Progenitor cell of endocrine pancreas (in vitro differentiated cells): Measurements from ENCODE around the gene SEMA3E. TPM values are rescaled to one million over a fixed set of nuclear protein-coding genes. Genes with fewer than 3 reads are reported as not detected.

Experiments
- DNase-seq: peaks from one replicate; pipeline ENCODE4 v3.0.0; 2021; ENCODE audit warnings: low spot score; ENCODE audit not compliant: unreplicated experiment
- H3K27ac Mint-ChIP-seq: 2 replicates; pipeline ENCODE4 v1.8.0; 2021; ENCODE audit warnings: mild to moderate bottlenecking, moderate library complexity, mixed read lengths
- H3K27me3 Mint-ChIP-seq: 2 replicates; pipeline ENCODE4 v1.8.0; 2021; ENCODE audit warnings: mixed read lengths
- H3K36me3 Mint-ChIP-seq: 2 replicates; pipeline ENCODE4 v1.8.0; 2022; ENCODE audit warnings: mixed read lengths; ENCODE audit not compliant: insufficient read depth
- H3K4me1 Mint-ChIP-seq: 2 replicates; pipeline ENCODE4 v1.8.0; 2021; ENCODE audit warnings: low read depth, mixed read lengths
- H3K4me3 Mint-ChIP-seq: 2 replicates; pipeline ENCODE4 v1.8.0; 2021; ENCODE audit warnings: low read depth, mild to moderate bottlenecking, moderate library complexity, mixed read lengths
- H3K9me3 Mint-ChIP-seq: 2 replicates; pipeline ENCODE4 v1.8.0; 2021; ENCODE audit warnings: low read depth, mixed read lengths
- total RNA-seq: library from RNA; stranded (reverse); gene quantifications from 2 replicates; pipeline ENCODE4 v1.2.1, GENCODE V29; 2021
- TF ChIP-seq, protein P1 (sequence below): fragments of 200-600 bp; sonication (generic); IDR thresholded peaks from one replicate; pipeline ENCODE4 v1.5.0; 2021; ENCODE audit warnings: antibody characterized with exemption, mild to moderate bottlenecking; ENCODE audit not compliant: unreplicated experiment

SEMA3E gene
- total RNA-seq, 1 donor from 2014 or later, result 1.1 TPM

DNA sequence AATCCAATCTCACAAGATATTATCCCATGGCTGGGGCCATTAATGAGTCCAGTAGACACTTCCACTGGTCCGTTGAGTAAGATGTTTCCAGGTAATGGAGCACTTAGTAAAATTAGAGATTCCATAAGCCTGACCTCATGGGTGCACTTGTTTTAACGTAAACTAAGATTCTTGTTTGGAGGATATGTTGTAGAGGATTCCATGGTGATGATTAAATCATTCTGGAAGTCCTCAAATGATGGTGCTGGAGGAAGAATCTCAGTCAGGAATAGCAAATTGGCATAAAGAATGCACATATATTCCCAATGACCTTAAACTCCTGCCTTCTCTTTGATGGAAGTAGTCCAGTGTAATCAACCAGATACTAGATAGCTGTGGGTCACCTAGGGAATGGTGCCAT lies 324.3 kb downstream of the SEMA3E start:
- Mint-ChIP-seq H3K9me3 (no peaks in the 10 kb centered on the region), H3K4me1 (no peaks in the 10 kb centered on the region), H3K27ac (no peak overlapping the region), H3K4me3 (no peak overlapping the region), H3K27me3 (no peaks in the 10 kb centered on the region), H3K36me3 (no peaks in the 10 kb centered on the region)
- TF ChIP-seq, protein P1, sequence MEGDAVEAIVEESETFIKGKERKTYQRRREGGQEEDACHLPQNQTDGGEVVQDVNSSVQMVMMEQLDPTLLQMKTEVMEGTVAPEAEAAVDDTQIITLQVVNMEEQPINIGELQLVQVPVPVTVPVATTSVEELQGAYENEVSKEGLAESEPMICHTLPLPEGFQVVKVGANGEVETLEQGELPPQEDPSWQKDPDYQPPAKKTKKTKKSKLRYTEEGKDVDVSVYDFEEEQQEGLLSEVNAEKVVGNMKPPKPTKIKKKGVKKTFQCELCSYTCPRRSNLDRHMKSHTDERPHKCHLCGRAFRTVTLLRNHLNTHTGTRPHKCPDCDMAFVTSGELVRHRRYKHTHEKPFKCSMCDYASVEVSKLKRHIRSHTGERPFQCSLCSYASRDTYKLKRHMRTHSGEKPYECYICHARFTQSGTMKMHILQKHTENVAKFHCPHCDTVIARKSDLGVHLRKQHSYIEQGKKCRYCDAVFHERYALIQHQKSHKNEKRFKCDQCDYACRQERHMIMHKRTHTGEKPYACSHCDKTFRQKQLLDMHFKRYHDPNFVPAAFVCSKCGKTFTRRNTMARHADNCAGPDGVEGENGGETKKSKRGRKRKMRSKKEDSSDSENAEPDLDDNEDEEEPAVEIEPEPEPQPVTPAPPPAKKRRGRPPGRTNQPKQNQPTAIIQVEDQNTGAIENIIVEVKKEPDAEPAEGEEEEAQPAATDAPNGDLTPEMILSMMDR, result no peak
- no peak for DNase-seq

DNA sequence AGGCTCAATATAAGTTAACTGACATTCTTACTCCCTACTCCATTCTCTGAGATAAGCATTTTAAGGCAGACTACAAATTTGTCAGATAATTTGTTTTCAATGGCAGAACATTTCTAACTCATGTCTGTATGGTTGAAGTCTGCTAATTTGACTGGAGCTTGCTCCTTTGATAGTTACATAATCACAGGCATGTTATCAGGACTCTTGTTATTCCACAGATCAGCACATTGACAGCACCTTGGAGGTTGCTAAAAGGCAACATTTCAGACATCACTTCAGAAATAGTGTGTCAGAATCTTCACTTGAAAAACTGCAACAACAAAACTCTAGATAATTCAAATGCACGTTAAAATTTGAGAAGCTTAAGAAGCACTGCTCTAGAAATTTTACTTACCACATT lies 327.9 kb downstream of the SEMA3E start:
- Mint-ChIP-seq H3K27me3 (no peaks in the 10 kb centered on the region), H3K9me3 (no peaks in the 10 kb centered on the region), H3K36me3 (no peaks in the 10 kb centered on the region), H3K4me1 (no peaks in the 10 kb centered on the region), H3K4me3 (no peak overlapping the region), H3K27ac (no peak overlapping the region)
- TF ChIP-seq, protein P1, result no peak
- DNase-seq, result no peak

DNA sequence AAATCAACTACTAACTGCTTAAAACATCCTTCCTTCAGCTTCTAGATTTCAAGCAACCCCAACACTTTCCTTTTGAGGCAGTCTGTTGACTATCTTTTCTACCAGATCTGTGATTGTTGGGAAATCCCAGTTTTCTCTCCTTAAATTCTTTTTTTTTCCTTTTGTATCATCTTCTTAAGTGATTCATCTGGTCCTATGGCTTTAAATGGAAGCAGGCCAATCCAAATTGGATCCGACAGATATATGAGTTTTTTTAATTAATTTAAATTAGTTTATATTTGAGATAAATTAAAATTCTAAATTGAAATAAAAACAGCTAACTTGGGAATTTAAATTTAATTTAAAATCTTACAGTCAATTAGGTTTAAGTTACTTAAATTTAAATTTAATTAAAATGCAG lies 335.0 kb downstream of the SEMA3E start:
- H3K9me3 Mint-ChIP-seq, result no peaks in the 10 kb centered on the region

More for the DNA sequence above, 335.0 kb downstream of the SEMA3E start:
- H3K27me3 Mint-ChIP-seq, result no peaks in the 10 kb centered on the region
- TF ChIP-seq, protein P1, result no peak
- H3K36me3 Mint-ChIP-seq, result no peaks in the 10 kb centered on the region
- DNase-seq, result no peak
- H3K4me3 Mint-ChIP-seq, result no peak overlapping the region
- H3K4me1 Mint-ChIP-seq, result no peaks in the 10 kb centered on the region
- no peak overlapping the region for H3K27ac Mint-ChIP-seq
